Medulla oblongata (tissue), 1 donor: ENCODE measurements around the gene NAT9.
A peak's percentile ranks its signal among the peaks of the same experiment; 100 is the strongest.

ENCODE experiments used
- DNase-seq: peaks from one replicate; pipeline ENCODE4 v3.0.0-alpha.2; 2015; ENCODE audit errors: extremely low spot score

Gene NAT9

GRCh38 chr17:74763565-74764387 lies 12.4 kb downstream of the NAT9 start:
- DNase-seq = peak; percentile 60

DNA sequence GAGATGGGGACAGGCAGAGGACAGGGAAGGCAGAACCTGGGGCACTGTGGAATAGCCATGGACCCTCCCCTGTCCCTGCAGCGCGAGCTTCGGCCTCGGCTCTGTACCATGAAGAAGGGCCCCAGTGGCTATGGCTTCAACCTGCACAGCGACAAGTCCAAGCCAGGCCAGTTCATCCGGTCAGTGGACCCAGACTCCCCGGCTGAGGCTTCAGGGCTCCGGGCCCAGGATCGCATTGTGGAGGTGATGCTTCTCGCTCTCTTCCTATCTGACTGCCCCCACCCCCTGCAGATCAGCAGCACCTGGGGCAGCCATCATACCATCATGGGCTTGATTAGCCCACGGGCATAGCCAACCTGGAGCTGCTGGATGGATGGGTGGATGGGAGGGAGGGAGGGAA lies 14.2 kb downstream of the NAT9 start:
- DNase-seq = no peak

DNA sequence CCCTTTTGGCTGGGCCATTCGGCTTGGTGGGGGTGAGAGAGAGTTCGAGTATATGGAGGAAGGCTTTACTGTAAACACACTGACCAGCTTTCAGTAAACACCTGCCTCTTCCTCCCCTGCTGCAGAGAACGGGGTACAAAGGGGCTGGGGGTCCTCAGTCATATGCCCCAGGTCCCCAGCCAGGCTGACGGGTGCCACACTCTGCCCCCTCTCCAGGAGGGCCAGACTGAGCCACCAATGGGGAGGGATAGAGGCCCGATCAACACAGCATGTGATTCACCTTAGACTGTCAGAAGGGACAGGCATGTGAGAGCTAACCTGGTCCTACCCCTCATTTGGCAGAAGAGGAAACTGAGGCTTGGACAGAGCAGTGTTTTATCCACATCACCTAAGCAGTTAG lies 14.7 kb downstream of the NAT9 start:
- DNase-seq = no peak

DNA sequence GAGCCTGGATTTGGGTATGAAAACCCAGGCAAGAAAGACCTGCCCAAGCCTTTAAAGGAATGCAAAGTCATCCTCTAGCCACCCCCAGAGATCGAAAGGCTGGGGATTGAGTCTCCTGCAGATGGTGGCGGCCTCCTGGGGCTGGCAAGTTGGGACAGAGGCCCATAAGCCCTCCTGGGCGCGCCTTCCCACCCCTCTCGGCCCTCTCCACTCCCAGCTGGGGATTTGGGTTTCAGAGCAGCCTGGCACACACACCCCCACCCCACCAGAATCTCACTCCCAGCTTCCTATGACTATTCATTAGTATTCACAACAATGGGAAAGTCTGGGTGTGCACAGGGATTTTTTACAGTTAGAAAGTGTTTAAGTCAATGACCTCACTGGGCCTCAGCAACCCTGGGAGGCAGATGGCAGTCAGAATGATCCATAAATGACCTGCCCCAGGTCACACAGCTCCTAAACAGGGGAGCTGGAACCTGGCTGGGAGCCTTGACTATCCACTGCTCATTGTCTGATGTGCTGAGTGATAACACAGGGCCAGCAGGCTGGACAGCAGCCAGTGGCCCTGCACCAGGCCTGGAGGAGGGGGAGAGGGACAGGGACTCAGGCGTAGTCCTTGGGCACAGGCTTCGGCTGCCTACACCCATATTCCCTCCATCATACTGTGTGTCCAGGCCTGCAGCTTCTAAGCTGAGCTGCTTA lies 15.6 kb downstream of the NAT9 start:
- peak; percentile 78 for DNase-seq

GRCh38 chr17:74759941-74760340 lies 16.2 kb downstream of the NAT9 start:
- DNase-seq = no peak

- no peak for DNase-seq
Observed at GRCh38 chr17:74759243-74759801, 16.8 kb downstream of the NAT9 start.

- peak; percentile 73 for DNase-seq
Observed at GRCh38 chr17:74758848-74759168, 17.3 kb downstream of the NAT9 start.

DNA sequence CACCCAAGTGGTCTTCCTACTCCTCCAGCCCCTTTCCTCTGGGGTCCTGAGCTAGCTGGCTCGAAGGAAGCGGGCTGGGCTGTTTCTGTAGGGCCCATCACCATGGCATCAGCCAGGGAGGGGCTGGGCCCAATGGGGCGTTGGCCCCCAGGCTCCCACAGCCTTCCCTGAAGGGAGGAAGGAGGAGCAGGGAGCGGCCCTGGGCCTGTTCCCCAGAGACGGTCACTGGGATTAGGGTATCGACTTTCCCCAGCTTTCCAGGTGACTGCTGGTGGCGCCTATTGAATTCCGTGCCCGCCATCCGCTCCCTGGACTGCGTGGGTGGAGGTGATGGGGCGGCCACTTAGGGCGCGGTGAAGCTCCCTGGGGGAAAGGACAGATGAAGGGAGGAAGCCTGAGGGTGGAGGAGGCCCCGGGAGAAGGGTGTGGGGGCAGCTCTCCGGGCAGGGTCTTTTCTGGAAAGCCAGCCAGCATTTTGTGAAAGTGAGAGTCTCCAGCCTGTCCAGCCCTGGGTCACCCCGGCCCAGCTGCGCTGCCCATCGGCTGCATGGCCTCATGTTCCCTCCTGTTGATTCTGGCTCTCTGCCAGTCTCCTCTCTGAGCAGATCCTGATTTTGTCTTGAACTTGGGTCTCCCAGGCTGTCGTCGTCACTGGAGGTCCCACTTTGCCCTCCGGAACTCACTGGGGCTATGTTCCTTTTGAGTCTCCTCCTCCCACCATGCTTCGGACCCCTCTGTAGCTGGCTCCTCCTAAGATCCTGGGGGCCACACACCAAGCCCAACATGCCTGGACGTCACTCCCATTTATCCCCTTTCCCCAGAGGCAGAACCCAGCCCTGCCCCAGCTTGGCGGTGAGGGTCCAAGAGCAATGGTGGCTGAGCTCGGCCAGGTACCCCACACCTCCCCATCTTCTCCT lies 18.0 kb downstream of the NAT9 start:
- peak; percentile 64 for DNase-seq

DNA sequence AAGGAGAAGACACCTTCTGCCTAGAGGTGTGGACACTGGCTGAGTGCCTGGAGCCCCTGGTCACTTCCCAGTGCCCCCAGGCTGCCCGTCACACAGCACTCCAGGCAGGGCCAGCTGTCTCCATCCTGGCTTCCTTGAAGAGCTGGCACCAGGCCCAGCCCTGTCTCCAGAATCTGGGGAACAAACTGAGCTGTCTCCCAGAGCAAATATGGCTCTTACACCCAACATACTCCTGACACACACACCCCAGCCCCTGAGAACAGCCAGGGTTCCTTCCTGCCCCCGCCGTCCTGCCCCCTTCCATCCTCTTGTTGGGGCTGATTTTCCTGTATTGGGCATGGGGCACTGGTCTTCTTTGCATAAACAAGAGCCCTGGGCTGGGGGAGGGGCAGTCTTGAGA lies 18.6 kb downstream of the NAT9 start:
- peak; percentile 72 for DNase-seq

GRCh38 chr17:74756891-74757290 lies 19.3 kb downstream of the NAT9 start:
- peak; percentile 38 for DNase-seq

GRCh38 chr17:74755533-74755932 lies 20.6 kb downstream of the NAT9 start:
- peak; percentile 33 for DNase-seq

DNA sequence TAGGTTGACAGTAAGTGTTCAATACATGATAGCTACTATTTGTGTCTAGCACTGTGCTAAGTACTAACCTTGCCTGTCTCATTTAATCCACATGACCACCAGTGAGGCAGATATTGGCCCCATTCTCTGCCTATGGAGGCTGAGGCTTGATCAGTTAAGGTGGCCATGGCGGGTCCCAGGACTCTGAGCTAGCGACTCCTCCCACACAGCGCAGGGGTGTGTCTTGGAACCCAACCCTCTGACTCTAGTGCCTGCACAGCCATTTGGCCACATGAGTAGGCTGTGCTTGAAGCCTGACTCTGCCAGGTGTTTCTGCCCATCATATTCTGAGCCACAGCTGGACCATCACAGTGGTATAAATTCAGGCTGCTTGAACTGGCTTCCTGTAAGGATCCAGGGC lies 21.3 kb downstream of the NAT9 start:
- DNase-seq = no peak

- no peak for DNase-seq
Observed at GRCh38 chr17:74752822-74753401, 23.2 kb downstream of the NAT9 start.

- DNase-seq = no peak
Observed at GRCh38 chr17:74752415-74752814, 23.7 kb downstream of the NAT9 start.

DNA sequence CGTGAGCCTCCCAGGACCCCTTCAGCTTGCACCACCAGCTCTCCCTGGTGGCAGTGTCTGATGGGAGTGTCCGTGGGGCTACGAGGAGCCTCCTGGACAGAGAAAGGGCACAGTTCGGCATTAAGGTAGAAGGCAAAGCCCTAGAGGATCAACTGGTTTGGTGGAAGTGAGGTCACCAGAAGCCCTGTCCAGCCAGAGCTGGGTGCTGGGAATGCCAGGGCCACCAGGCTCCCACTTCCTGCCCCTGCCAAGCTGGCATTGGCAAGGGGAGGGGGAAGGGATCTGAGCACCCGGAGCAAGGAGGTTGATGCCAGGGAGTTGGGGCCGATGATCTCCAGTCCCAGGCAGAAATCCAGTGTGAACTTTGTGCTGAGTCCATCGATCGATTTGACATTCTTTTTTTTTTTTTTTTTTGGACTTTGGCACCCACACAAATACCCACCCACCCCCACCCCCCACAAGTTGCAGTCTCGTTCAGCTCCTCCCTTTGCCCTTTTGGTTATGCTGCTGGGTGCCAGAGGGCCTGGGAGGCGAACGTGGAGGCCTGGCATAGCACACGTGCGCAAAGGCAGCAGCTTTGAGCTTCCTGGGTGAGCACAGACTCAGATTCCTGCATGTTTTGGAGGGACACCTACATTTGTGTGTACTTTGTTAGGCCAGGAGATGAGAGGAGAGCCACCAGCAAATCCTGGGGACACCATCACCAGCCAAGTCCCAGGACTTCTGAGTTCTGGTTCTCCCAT lies 25.6 kb downstream of the NAT9 start:
- peak; percentile 68 for DNase-seq

GRCh38 chr17:74750039-74750326 lies 26.2 kb downstream of the NAT9 start:
- DNase-seq = no peak

DNA sequence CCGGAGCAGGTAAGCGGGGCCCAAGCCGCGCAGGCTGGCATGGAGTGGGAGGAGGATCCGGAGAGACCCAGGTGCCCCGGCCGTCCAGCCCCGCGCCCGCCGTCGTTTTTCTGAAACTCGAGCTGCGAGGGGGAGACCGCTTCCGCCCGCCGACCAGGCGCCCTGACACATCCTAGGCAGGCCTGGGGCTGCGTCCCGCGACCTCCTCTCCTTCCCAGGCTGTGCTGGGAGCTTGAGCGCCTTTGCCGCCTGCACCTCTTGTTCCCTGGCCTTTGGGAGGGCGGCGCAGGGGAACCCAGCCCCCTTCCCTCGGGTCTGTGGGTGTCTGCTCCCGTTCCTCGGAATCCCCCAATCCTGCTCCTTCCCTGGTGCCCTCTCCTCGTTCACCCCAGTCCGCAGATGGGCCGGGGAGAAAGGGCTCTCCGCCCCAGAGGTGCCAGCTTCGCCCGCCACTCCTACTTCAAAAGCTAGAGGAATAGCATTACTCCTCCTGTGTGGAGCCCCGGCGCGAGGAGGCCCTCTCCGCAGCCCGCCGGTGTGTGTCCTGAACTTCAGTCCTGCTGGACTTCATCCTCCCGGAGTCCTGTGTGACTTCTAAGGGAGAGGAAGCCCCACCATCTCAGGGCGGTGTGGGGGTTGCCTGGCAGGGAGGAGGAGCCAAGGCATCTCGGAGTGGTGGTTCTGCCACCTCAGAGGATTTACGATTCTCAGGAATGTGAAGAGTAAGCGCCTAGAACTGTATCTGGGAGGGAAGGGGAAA lies 26.7 kb downstream of the NAT9 start:
- peak; percentile 30 for DNase-seq

DNA sequence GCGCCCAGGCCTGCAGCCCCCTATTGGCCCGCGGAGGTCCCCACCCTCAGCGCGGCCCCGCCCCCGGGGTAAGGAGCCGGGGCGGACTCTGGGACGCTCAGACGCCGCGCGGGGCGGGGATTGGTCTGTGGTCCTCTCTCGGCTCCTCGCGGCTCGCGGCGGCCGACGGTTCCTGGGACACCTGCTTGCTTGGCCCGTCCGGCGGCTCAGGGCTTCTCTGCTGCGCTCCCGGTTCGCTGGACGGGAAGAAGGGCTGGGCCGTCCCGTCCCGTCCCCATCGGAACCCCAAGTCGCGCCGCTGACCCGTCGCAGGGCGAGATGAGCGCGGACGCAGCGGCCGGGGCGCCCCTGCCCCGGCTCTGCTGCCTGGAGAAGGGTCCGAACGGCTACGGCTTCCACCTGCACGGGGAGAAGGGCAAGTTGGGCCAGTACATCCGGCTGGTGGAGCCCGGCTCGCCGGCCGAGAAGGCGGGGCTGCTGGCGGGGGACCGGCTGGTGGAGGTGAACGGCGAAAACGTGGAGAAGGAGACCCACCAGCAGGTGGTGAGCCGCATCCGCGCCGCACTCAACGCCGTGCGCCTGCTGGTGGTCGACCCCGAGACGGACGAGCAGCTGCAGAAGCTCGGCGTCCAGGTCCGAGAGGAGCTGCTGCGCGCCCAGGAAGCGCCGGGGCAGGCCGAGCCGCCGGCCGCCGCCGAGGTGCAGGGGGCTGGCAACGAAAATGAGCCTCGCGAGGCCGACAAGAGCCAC lies 27.4 kb downstream of the NAT9 start, which contains the start of gene NHERF1:
TSS of gene NHERF1 (plus strand) at position 100 of the 750 bp plus-strand sequence. CDS start at position 319, 219 bp downstream.
- peak; percentile 98 for DNase-seq

DNA sequence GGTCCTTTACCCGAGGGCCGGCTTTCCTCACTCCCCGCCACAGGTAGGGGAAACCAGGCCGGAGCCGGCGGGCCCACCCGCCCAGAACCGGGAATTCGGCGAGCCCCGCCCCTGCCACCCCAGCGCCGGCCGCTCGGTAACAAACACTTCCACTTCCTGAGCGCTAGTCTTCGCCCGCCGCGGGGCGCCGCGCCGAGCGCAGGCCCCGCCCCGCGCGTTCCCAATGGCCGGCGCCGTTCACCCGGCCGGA lies 27.9 kb downstream of the NAT9 start:
- no peak for DNase-seq

- DNase-seq = no peak
Observed at GRCh38 chr17:74746922-74747321, 29.2 kb downstream of the NAT9 start.
